Endothelial cell of umbilical vein (primary cell): ENCODE measurements around the gene SLIT1.

Experiments used
- CTCF ChIP-seq, 2 donors: IDR thresholded peaks; 1 replicate in 1 of 2; 2 replicates in 1 of 2; pipeline ENCODE4 v1.5.1; 2011; ENCODE audit warnings: low read length in 2 of 2, mild to moderate bottlenecking in 2 of 2, moderate library complexity in 2 of 2, control low read depth in 1 of 2, inconsistent platforms in 1 of 2, low read depth in 1 of 2; ENCODE audit not compliant: insufficient read depth in 1 of 2; ENCODE audit errors: extremely low read depth in 1 of 2
- EZH2 ChIP-seq: IDR thresholded peaks from 2 replicates; pipeline ENCODE4 v1.6.1; 2012; ENCODE audit warnings: borderline replicate concordance, low read depth, mild to moderate bottlenecking, moderate library complexity, low read length, inconsistent platforms; ENCODE audit not compliant: severe bottlenecking
- FOS ChIP-seq: IDR thresholded peaks from 2 replicates; pipeline ENCODE4 v1.6.1; 2011; ENCODE audit warnings: mild to moderate bottlenecking, low read length, moderate library complexity, borderline replicate concordance; ENCODE audit not compliant: insufficient read depth
- POLR2A ChIP-seq: IDR thresholded peaks from 2 replicates; pipeline ENCODE4 v1.6.1; 2012; ENCODE audit warnings: low read depth, mild to moderate bottlenecking, control low read depth, low read length

GRCh38 chr10:97211229-97211628 lies 25.5 kb upstream of the SLIT1 start:
- TF ChIP-seq FOS, result no peak
- no peak for TF ChIP-seq CTCF (IDR thresholded peaks at IDR 0.05; ENCODE audit: extremely low read depth in 1 of 2, insufficient read depth in 1 of 2, low read depth in 1 of 2, low read length in 2 of 2)
- TF ChIP-seq POLR2A, result no peak
- no peak for TF ChIP-seq EZH2
